GM18502 (cell line): ENCODE data around the gene RPL39.
"Not testable (repeated sequence)": the region's sequence is repeated elsewhere in the genome, so short reads cannot be mapped to it uniquely, and the experiment has no call there.

Experiments used
- ATAC-seq: cut with Tn5 transposase; IDR thresholded peaks from one replicate; pipeline ENCODE4 v1.9.1; 2021; ENCODE audit warnings: mild to moderate bottlenecking; ENCODE audit not compliant: unreplicated experiment, poor library complexity

Gene RPL39

DNA sequence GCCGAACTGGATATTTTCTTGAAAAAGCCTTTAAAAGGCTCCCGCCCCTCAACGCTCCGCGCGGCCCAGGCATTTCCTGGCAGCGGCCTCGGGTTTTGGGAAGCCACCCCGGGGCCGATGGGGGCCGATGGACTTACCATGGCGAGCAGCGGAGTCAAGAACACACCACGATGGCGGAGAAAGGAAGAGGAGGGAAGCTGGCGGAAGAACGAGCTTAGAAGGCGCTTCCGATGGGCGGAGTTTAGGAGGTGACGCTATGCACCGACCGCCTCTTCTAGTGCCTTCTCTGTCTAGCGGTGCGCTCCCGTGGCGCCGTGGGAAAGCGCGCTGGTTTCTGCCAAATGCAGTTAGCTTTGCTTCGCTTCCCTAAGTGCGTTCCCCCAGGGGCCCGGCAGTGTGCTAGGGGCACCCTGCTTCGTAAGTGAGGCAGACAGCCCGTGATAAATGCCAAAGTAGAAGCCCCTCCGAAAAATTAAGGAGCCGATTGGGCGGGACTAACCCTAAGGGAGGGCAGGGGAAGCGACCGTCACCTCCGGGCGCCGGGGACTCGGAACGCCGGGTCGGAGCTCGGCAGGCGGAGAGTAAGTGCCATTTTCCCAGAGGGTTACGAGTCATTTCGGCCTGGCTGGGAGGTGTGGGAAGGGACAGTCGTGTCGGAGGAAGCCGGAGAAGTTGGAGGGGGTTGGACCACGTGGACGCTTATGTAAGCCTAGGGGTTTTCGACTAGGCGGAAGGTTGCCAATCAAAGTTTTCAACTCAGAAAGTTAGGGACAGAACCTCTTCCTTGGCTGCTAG lies at the start of gene RPL39:
TSS of gene RPL39 (minus strand) at position 194 of the 795 bp plus-strand sequence. CDS start at position 140, 54 bp downstream.
- ATAC-seq = peak; percentile 85

DNA sequence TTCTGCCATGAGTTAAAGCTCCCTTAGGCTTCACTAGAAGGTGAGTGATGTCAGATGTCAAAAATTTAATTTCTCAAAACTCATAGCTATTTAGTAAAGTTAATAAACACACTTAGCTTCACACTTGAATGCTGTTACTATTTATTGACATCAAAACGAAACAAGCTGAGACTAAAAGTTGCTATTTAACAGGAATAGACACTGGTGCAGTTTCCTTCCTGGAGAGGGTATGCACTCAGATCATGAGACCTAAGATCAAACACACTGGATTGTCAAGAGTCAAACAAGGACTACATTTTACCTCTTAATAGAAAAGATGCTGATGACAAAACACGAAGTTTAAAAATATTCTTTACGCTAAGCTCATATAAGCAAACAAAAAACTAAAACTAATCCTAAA lies 42.5 kb upstream of the RPL39 start:
- no peak for ATAC-seq

DNA sequence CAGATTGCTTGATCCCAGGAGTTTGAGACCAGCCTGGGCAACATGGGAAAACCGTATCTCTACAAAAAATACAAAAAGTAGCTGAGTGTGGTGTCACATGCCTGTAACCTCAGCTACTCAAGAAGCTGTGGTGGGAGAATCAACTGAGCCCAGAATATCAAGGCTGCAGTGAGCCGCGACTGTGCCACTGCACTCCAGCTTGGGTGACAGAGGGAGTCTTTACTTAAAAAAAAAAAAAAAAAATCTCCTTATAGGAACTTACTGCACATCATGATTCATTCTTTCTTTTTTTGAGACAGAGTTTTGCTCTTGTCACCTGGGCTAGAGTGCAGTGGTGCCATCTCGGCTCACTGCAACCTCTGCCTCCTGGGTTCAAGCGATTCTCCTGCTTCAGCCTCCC lies 37.0 kb upstream of the RPL39 start:
- no peak for ATAC-seq

DNA sequence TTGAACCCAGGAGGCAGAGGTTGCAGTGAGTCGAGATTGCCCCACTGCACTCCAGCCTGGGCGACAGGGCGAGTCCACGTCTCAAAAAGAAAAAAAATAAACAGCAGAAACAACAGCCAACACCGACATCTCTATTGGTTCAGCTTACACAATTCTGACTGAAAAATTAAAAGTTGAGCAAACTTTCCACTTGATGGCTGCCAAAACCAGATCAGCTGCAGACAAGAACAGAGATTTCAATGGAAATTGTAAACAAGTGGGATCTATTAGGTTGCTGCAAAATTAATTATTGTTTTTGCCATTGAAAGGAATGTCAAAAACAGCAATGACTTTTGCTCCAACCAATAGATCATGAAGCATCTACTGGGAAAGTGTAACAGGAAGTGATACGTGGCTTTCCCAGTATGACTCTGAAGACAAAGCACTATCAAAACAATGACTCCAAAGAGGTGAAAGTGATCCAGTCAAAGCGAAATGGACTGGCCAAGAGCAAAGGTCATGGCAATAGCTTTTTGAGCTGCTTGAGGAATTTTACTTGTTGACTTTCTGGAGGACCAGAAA lies 35.0 kb upstream of the RPL39 start:
- no peak for ATAC-seq

DNA sequence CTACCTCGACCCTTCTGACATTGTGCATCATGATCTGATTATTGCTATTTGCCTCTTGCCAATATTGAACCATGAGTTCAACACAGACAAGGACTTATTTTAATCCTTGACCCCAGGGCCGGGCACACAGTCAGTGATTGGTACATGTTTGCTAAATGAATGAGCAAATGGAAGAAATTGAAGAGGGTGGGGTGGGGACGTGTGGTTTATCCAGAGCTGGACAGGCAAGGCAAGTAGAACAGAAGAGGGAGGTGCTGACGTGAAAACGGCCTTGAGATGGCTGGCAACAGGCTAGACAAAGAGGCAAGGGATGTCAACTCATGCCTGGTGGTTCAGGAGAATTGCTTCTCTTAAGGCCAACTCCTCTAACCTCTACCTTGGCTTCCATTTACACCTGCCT lies 32.8 kb upstream of the RPL39 start:
- ATAC-seq = not testable (repeated sequence)

DNA sequence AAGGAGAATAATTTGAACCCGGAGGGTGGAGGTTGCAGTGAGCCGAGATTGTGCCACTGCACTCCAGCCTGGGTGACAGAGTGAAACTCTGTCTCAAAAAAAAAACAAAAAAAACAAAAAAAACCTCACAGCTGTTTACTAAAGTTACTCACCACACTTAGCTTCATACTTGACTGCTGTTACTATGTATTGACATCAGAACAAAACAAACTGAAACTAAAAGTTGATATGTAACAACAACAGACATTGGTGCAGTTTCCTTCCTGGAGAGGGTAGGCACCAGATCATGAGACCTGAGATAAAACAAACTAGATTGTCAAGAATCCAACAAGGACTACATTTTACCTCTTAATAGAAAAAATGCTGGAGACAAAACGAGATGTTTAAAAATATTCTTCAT lies 30.3 kb upstream of the RPL39 start:
- peak; percentile 97 for ATAC-seq

DNA sequence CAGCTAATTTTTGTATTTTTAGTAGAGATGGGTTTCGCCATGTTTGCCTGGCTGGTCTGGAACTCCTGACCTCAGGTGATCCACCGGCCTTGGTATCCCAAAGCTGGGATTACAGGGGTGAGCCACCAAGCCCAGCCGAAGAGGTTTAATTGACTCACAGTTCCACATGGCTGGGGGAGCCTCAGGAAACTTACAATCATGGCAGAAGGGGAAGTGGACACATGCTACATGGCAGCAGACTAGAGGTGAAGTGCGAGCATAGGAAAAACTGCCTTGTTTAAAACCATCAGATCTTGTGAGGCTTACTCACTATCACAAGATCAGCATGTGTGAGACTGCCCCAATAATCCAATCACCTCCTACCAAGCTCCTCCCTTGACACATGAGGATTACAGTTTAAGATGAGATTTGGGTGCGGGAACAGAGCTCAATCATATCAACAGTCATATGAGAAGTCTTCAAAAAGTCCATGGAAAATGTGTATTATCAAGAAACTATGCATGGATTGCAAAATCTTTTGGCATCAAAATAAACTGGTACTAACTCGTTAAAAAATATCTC lies 25.8 kb upstream of the RPL39 start:
- ATAC-seq = no peak

DNA sequence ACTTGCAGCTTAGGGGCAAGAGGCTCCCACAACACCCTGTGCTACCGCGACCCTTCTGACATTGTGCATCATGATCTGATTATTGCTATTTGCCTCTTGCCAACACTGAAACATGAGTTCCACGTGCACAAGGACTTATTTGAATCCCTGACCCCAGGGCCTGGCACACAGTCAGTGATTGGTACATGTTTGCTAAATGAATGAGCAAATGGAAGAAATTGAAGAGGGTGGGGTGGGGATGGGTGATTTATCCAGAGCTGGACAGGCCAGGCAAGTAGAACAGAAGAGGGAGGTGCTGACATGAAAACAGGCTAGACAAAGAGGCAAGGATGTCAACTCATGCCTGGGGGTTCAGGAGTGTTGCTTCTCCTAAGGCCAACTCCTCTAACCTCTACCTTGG lies 24.9 kb upstream of the RPL39 start:
- ATAC-seq = no peak

DNA sequence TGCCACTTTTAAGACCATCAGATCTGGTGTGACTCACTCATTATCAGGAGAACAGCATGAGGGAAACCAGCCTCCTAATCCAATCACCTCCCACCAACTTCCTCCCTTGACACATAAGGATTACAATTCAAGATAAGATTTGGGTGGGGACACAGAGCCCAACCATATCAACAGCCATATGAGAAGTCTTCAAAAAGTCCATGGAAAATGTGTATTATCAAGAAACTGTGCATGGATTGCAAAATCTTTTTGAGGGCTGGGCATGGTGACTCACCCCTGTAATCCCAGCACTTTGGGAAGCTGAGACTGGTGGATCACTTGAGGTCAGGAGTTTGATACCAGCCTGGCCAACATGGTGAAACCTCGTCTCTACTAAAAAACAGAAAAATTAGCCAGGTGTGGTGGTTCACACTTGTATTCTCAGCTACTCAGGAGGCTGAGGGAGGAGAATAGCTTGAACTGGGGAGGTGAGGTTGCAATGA lies 17.8 kb upstream of the RPL39 start:
- ATAC-seq = no peak

DNA sequence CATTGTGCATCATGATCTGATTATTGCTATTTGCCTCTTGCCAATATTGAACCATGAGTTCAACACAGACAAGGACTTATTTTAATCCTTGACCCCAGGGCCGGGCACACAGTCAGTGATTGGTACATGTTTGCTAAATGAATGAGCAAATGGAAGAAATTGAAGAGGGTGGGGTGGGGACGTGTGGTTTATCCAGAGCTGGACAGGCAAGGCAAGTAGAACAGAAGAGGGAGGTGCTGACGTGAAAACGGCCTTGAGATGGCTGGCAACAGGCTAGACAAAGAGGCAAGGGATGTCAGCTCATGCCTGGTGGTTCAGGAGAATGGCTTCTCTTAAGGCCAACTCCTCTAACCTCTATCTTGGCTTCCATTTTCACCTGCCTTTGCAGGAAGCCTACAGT lies 17.0 kb upstream of the RPL39 start:
- not testable (repeated sequence) for ATAC-seq

DNA sequence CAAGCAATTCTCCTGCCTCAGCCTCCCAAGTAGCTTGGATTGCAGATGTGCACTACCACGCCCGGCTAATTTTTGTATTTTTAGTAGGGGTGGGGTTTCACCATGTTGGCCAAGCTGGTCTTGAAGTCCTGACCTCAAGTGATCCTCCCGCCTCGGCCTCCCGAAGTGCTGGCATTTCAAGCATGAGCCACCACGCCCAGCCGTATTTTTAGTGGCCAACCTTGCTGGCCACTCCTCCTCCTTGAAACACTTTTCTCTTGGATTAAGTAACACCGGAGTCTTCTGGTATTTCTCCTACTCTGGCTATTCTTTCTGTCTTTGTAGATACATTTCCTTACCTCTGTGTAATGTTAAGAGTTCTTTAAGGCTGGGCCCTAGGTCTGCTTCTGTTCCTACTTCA lies 11.1 kb upstream of the RPL39 start:
- ATAC-seq = no peak

DNA sequence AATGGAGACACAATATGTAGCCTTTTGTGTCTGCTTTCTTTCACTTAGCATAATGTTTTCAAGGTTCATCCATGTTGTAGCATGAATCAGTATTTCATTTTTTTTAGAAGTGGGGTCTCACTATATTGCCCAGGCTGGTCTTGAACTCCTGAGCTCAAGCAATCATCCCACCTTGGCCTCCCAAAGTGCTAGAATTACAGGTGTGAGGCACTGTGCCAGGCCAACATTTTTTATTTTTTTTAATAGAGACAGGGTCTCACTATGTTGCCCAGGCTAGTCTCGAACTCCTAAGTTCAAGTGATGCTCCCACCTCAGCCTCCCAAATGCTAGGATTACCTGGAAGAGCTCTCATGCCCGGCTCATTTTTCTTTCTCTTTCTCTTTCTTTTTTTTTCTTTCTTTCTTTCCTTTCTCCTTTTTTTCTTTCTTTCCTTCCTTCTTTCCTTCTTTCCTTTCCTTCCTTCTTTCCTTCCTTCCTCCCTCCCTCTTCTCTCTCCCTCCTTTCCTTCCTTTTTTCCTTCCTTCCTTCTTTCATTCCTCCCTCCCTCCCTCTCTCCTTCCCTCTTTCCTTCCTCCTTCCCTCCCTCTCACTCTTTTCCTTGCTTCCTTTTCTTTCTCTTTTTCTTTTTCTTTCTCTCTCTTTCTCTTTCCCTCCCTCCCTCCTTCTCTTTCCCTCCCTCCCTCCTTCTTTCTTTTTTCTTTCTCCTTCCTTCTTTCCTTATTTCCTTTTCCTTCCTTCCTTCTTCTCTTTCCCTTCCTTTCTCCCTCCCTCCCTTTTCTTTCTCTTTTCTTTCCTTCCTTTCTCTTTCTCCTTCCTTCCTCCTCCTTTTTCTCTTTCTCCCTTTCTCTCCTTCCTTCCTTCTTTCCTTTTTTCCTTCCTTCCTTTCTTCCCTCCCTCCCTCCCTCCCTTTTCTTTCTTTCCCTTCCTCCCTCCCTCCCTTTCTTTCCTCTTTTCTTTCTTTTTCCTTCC lies 10.1 kb upstream of the RPL39 start:
- no peak for ATAC-seq

DNA sequence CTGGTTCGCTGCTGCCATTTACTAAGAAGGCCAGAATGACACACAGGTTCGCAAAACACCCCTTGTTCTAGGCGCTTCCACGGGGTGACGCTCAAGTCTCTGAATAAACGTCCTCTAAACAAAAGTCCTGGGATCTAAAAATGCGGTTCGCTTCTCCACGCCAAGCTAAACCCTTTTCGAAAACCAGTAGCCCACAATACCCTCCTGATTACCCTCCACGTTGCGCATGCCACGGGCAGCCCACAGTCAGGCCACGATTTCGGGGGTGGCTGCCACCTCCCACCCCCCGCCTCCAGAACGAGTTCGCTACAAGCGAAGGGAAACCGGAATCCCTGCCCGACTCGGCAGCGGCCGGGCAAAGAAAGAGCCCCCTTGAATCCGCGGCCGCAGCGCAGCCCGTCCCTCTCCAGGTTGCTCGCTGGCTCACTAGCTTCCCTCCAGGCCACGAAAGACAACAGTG lies 423 bp downstream of the RPL39 start:
- peak; percentile 26 for ATAC-seq

DNA sequence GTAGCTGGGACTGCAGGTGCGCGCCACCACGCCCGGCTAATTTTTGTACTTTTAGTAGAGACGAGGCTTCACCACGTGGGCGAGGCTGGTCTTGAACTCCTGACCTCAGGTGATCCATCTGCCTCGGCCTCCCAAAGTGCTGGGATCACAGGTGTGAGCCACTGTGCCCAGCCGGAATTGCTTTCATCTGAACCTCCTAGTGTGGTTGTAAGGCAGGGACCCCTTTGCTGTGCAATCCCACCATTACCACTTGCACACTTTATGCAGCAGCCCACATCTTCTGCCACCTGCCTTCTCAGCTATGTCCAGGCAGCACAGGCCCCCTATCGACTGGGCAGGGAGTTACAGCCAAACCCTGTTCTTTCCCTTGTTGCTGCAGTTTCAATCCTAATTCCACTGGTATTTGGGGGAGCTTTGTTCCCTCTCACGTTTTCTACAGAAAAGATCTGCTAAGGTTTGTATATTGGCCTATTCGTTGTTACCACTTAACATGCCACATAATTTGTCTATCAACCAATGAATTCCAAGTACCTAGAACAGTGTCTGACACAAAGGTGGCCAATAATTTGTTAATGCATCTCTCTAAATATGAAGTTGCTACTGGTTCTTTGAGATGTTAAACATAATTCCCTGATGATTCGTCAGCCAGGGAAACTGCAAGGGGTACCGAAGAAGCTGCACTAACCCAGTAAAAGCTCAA lies 6.5 kb downstream of the RPL39 start:
- ATAC-seq = peak; percentile 72

DNA sequence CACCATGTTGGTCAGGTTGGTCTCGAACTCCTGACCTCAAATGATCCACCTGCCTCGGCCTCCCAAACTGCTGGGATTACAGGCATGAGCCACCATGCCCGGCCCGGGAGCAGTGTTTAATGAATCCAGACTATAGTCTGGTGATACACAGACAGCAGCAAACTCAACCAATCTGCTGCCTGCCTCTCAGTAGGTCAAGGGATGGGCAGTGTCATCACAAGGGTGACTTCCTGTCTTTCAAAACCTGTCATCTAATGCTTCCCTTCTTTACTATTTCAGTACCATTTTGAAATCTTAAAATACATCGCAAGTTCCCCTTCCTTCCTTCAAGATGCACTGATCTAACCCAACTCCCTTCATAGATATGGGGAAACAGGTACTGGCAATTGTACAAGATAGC lies 8.4 kb downstream of the RPL39 start:
- no peak for ATAC-seq

DNA sequence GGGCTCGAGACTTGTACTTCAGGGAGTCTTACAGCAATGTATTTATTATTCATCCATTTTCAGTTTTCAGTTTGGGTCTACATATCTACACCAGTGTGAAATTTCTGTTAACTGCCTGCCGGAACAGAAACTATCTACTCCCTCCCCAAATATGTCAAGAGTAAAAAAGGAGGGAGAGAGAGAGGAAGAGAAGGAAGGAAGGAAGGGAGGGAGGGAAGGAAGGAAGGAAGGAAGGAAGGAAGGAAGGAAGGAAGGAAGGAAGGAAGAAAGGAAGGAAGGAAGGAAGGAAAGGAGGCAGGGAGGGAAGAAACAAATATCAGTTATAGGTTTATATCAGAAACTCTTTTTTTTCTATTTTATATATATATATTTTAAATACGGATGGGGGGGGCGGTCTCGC lies 12.6 kb downstream of the RPL39 start:
- no peak for ATAC-seq

DNA sequence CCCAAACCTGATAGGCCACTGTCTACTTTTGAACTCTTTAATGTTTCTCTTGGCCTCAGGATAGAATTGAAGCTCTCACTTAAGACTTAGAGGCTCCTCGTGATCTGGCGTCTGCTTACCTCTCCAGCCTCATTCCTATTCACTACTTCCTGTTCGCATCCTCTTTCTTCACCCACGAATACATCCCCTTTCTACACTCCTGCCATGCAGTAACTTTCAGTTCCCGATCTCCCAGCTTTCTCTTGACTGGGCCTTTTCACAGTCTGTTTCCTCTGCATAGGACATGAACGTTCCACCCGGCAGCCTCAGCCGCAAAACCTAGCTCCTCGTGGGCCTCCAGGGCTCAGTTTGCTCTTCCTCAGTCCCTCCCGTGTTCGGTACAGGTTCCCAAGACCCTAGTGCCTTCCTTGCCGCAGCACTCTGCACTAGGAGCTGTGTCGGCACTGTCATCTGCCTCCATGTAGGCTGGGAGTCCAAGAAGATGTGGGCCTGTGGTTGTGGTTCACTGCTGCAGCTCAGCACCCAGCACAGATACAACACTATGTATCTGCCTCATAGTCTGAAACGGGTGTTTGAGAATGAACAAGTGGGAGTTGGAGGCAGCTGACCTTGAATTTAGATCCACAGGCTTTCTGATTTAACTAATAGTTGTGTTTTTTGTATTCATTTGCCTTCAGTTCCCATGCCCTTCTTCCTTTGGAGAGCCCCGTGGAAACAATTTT lies 15.8 kb downstream of the RPL39 start:
- ATAC-seq = peak; percentile 68

DNA sequence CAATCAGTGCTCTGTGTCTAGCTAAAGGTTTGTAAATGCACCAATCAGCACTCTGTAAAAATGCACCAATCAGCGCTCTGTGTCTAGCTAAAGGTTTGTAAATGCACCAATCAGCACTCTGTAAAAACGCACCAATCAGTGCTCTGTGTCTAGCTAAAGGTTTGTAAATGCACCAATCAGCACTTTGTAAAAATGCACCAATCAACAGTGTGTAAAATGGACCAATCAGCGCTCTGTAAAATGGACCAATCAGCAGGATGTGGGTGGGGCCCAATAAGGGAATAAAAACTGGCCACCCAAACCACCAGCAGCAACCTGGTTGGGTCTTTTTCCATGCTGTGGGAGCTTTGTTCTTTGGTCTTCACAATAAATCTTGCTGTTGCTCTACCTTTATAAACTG lies 22.0 kb downstream of the RPL39 start:
- ATAC-seq = not testable (repeated sequence)

DNA sequence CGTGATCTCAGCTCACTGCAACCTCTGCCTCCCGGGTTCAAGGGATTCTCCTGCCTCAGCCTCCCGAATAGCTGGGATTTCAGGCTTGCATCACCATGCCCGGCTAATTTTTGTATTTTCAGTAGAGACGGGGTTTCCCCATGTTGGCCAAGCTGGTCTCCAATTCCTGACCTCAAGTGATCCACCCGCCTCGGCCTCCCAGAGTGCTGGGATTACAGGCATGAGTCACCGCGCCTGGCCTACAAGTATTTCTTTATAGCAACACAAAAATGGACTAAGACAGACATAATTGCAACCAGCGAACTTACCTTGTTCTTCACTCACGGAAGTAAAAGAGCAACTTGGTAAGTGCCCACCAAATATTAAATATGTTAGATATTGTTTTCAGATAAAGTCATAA lies 23.0 kb downstream of the RPL39 start:
- ATAC-seq = not testable (repeated sequence)
